HG03521 (cell line): ENCODE results near the gene ST3GAL5.
"Not testable (repeated sequence)": the region's sequence is repeated elsewhere in the genome, so short reads cannot be mapped to it uniquely, and the experiment has no call there.

Source experiments
- ATAC-seq: cut with Tn5 transposase; IDR thresholded peaks from one replicate; pipeline ENCODE4 v1.9.1; 2021; ENCODE audit warnings: mild to moderate bottlenecking, moderate library complexity; ENCODE audit not compliant: unreplicated experiment

Gene ST3GAL5

DNA sequence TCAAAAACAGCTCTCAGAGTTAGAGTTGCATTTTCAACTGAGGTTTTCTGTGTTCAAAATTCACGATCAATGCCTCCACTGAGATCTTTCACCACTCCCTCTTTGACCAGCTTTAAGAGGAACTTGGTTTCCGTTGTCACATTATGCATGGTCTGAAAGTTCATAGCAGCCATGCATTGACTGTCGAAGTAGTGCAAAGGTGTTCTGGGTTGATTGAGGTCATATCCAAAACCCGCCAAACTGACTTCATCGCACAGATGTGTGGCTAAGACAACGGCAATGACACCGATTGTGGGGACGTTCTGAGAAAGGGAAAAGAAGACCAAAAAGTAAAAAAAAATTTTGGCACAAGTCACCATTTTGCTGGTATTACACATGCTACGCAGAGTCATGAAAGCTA lies 48.7 kb downstream of the ST3GAL5 start:
- ATAC-seq = no peak

DNA sequence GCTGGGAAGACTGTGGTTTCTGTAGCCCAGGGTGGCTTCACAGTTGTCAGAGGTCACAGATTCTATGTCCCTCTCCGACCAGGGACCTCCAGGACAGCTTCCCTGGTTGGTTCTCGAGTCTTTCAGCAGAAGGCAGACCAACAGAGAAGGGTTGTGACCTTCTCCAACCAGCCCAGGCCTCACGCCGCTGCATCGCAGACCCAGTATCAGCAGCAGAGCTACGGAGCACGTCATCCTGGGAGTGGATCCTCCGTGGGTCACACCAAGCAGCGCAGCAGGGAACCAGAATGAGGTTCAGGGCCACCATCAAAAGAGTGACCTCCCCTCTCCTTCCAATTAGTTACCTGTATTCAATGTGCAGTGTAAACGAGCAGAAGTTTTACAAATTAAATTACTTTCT lies 49.3 kb downstream of the ST3GAL5 start:
- ATAC-seq = no peak

DNA sequence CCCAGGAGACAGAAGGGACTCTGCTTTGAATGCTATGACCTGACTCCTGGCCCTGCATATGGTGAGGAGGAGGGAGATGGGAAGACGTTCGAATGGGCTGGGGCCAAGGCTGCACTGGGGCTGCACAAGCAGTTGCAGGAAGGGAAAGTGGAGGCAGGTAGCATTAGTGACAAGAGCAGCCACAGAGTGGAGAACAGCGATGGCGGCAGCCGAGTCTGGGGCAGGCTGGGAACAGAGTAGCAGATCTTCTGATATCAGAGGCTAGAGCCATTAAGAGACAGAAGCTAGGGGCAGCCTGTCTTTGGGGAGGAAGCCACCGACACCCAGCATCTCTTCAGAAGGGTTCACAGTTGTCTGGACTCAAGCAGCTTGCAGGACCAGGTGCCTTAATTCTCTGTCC lies 50.1 kb downstream of the ST3GAL5 start:
- ATAC-seq = no peak

- no peak for ATAC-seq
Measured at GRCh38 chr2:85838181-85838580, 50.6 kb downstream of the ST3GAL5 start.

DNA sequence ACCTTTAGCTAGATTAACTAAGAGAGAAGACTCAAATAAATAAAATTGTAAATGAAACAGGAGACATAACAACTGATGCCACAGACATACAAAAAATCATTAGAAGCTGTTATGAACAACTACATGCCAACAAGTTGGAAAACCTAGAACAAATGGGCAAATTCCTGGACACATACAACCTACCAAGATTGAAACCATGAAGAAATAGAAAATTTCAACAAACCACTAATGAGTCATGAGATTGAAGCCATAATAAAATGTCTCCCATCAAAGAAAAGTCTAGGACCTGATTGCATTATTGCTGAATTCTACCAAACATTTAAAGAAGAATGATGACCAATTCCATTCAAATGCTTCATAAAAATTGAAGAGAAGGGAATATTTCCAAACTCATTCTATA lies 54.3 kb downstream of the ST3GAL5 start:
- ATAC-seq = no peak

GRCh38 chr2:85831735-85832134 lies 57.1 kb downstream of the ST3GAL5 start:
- ATAC-seq = no peak

GRCh38 chr2:85830645-85831044 lies 58.1 kb downstream of the ST3GAL5 start:
- no peak for ATAC-seq

DNA sequence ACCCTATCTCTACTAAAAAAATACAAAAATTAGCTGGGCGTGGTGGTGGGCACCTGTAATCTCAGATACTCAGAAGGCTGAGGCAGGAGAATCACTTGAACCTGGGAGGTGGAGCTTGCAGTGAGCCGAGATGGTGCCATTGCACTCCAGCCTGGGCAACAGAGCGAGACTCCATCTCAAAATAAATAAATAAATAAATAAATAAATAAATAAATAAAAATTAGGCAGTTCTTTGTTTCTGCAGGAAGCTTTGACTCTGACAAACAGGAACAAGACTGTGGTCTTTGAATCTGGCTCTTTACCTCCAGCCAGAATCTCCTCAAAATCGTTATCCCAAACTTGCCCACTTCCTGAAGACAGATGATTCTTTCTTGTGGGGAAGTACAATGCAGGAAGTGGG lies 59.4 kb downstream of the ST3GAL5 start:
- not testable (repeated sequence) for ATAC-seq

DNA sequence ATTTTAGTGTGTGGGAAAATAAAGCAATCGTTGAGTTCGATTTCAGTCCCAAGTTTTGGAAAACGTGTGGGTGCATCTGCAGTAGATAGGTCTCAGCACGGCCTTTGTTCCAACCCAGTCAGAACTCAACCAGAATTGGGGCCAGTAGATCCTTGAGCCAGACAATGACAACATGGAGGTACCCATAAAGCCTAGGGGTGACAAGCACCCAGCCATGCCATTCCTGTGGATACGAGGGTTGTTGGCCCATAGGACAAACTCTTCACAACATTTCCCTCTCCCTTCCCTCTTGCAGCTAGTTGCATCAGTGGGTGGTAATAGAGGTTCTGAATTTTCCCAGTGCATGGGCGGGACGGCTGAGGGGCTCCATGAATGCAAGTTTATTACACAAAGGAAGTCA lies 60.1 kb downstream of the ST3GAL5 start:
- ATAC-seq = no peak

DNA sequence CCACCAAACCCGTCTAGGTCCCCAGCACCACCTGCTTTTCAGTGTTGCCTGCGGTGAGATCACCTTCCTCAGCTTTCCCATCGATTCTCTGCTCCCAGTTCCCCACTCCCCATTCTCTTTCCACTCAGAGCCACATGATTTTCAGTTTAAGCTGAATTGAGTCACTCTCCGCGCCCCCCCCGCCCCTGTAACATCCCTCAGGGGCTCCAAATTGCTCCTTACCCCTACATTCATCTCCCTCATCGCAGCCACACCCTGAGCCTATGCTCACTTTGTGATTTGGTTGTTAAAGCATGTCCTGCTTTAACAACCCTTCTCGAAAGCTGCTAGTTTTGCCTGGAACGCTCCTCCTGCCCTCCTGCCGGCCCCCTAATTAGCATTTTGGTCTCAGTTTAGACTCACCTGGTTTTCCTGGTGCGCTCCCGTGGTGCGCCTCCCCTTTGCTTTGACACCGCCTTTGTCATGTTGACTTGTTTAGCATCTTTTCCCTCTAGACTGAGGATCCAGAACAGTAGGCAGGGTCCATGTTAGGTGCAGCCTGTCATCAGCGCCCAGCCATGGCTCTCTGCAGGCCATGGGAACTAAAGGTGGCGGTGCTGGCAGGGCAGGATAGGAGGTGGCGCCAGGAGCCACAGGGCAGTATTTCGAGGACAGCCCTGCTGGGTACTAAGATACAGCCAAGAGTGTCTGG lies 60.8 kb downstream of the ST3GAL5 start:
- ATAC-seq = no peak

- peak; percentile 78 for ATAC-seq
Measured at GRCh38 chr2:85826990-85827878, 61.6 kb downstream of the ST3GAL5 start.

GRCh38 chr2:85823951-85824350 lies 64.8 kb downstream of the ST3GAL5 start:
- ATAC-seq = no peak

GRCh38 chr2:85822766-85823165 lies 66.0 kb downstream of the ST3GAL5 start:
- no peak for ATAC-seq

DNA sequence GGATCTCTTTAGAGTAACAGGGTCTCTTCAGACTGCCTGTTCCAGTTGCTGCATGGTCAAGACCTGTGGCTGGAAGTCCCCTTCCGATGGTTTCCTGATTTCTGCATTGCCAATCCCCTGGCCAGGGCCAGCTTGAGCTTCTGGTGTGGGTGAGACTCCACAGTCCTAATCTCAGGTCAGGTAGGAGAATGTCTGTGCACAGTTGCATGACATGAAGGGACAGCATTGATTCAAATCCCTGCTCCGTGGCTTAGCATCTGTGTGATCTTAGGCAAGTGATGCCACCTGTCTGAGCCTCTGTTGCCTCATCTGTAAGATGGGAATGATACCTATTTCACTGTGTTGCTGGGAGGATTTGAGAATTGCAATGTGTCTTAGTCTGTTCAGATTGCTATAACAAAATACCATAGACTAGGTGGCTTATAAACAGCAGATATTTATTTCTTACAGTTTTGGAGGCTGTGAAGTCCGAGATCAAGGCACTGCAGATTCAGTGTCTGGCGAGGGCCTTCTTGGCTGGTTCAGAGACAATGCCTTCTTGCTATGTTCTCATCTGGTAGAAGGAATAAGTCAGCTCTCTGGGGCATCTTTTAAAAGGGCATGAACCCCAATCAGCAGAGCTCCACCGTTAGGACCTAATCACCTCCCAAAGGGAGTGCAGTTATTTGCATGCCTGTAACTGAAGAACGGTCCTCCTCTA lies 68.8 kb downstream of the ST3GAL5 start:
- no peak for ATAC-seq

DNA sequence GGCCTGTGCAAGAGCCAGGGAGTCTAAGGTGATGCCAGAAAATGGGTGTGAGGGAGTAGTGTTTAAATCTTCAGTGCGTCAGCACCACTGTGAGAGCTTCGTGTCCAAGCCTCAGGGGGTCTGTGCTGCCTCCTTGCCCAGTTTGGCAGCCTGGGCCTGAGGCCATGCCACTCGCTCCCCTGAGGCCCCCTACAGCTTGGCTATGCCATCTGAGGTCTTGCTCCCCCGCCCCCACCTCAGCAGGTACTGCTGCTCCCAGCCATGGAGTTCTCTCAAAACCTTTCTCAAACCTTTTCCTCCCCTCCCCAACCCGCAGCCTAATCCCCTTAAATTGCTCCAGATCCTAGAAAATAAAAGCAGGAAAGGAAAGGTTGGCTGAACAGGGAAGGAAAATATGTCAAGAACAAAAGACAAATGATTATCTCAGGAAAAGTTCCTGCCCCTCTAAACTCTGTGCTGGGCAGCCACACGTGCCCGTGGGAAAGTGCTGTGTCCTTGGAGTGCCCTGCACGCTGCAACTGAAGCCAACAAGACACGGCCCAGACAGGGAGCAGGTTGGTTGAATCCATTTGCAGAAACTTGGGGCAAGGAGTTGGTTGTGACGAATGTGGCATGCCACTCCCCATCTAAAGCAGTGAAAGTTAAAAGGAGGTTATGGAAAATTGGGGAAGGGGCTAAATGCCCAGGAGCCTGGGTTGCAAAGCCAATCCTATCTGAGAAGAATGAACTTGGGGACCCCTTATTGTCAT lies 73.8 kb downstream of the ST3GAL5 start:
- ATAC-seq = no peak

- ATAC-seq = no peak
Measured at GRCh38 chr2:85813982-85814801, 74.6 kb downstream of the ST3GAL5 start.

DNA sequence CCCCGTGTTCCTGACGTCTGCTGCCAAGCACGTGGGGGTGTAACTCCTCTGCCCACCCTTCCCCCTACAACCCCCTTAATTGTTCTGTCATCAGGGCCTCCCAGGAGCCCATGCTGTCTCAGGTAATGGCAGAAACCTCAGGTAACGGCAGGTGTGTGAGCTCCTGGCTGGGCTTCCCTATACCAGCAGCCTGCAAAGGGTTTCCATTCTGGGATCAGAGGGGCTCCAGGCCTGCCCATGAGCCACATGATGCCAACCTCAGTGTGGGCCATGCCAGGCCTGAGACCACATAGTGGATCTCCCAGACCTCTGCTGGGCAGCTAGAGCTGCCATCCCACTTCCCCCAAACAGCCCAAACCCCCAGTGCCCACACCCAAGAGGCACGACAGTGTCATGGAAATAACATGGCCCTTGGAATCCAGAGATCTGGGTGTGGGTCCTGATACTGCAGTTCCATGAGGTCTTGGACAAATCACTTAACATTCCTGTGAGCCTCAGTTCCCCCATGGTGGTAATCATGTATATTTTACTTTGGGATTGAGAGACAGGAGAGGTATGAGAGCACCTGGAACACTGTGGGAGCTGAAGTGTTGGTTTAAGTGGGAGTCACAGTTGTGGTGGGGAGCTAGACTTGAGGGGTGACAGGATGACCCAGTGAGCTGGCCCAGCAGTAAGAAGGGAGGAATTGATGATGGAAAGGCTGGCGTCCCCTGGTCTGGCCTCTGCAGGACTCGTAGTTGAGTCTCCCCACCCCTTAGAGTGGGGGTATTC lies 75.4 kb downstream of the ST3GAL5 start:
- no peak for ATAC-seq

- no peak for ATAC-seq
Measured at GRCh38 chr2:85812094-85812735, 76.6 kb downstream of the ST3GAL5 start.
